Esophagus squamous epithelium (tissue), 5 donors: ENCODE results near the gene CD164. TPM values are rescaled to one million over a fixed set of nuclear protein-coding genes. Genes with fewer than 3 reads are reported as not detected.
"Not testable (repeated sequence)": the region's sequence is repeated elsewhere in the genome, so short reads cannot be mapped to it uniquely, and the experiment has no call there.

Experiments
- DNase-seq: peaks from one replicate; lab custom pipeline; 2025; lab: John Stamatoyannopoulos, UW
- H3K27ac ChIP-seq, 4 donors: fragments of 200-600 bp; sonication (generic); one replicate each; pipeline ENCODE4 v1.5.1; 2016 to 2019; ENCODE audit warnings: mild to moderate bottlenecking in 1 of 4
- H3K27me3 ChIP-seq, 4 donors: fragments of 200-600 bp; sonication (generic); 1 replicate in 3 of 4; 2 replicates in 1 of 4; pipeline versions ENCODE4 v1.5.1 to v1.6.0; 2017 to 2021; ENCODE audit warnings: antibody characterized with exemption in 1 of 4
- H3K36me3 ChIP-seq, 3 donors: fragments of 200-600 bp; sonication (generic); one replicate each; pipeline ENCODE4 v1.5.1; 2016 to 2019
- H3K4me1 ChIP-seq, 3 donors: fragments of 200-600 bp; sonication (generic); one replicate each; pipeline ENCODE4 v1.5.1; 2017 to 2019
- H3K4me3 ChIP-seq, 4 donors: fragments of 200-600 bp; sonication (generic); 1 replicate in 3 of 4; 2 replicates in 1 of 4; pipeline ENCODE4 v1.5.1; 2016 to 2019; ENCODE audit warnings: mild to moderate bottlenecking in 2 of 4, moderate library complexity in 1 of 4
- H3K9me3 ChIP-seq, 3 donors: fragments of 200-600 bp; sonication (generic); one replicate each; pipeline ENCODE4 v1.5.1; 2016 to 2019
- CTCF ChIP-seq, 6 experiments: fragments of 450-650 bp in 4 of 6; fragments of 200-600 bp in 2 of 6; sonication (generic) in 2 of 6; IDR thresholded peaks; one replicate each; pipeline ENCODE4 v1.5.1; 2016 to 2019; ENCODE audit warnings: antibody characterized with exemption in 6 of 6, mild to moderate bottlenecking in 4 of 6, moderate library complexity in 4 of 6
- POLR2A ChIP-seq, 4 donors: fragments of 450-650 bp; IDR thresholded peaks; one replicate each; pipeline ENCODE4 v1.6.1; 2017; ENCODE audit warnings: antibody characterized with exemption in 4 of 4, mild to moderate bottlenecking in 4 of 4, moderate library complexity in 3 of 4
- WGBS, 2 donors: methylation state at CpG; one replicate each; pipeline ENCODE4 v1.1.5; 2018; 5-methylcytosine and 5-hydroxymethylcytosine counted together
- intact Hi-C: fragments of 100-400 bp; cut with DNase I; formaldehyde crosslinking; loops from one replicate; pipeline ENCODE4 v1.15.0; 2022
- total RNA-seq, 4 donors: library from RNA; depleted of rRNA; stranded (reverse); fragments of >200 nt; gene quantifications; one replicate each; pipeline ENCODE4 v1.1.0, GENCODE V29; 2016
- donor health status: DM: yes; HTN: yes; CAD: no.

Gene CD164
- total RNA-seq, 4 donors from 2014 or later = 60.8 to 129 (median 97.1) TPM

GRCh38 chr6:109342506-109342905 lies 39.8 kb downstream of the CD164 start:
- intact Hi-C loops = no loop called here
- TF ChIP-seq CTCF (IDR thresholded peaks at IDR 0.05) = no peak
- TF ChIP-seq POLR2A (IDR thresholded peaks at IDR 0.05) = no peak
- no peak overlapping the region for H3K27ac ChIP-seq
- DNase-seq = no peak
- 78 to 85% methylated on average over 5 of the region's 5 CpGs for WGBS, 2 donors
- H3K36me3 ChIP-seq = no peaks in the 10 kb centered on the region
- peaks cover 0 to 10% (median 0%) of the 10 kb centered on the region in 3 donors for H3K4me1 ChIP-seq
- H3K9me3 ChIP-seq = no peaks in the 10 kb centered on the region
- no peaks in the 10 kb centered on the region for H3K27me3 ChIP-seq
- H3K4me3 ChIP-seq = no peak overlapping the region

GRCh38 chr6:109340811-109341210 lies 41.5 kb downstream of the CD164 start:
- WGBS, 2 donors = 74 to 95% methylated on average over 4 of the region's 4 CpGs
- intact Hi-C loops = no loop called here
- Histone ChIP-seq H3K27me3 (no peaks in the 10 kb centered on the region), H3K4me1 (peaks cover 0 to 21% (median 3%) of the 10 kb centered on the region in 3 donors), H3K4me3 (no peak overlapping the region), H3K9me3 (no peaks in the 10 kb centered on the region), H3K36me3 (no peaks in the 10 kb centered on the region), H3K27ac (no peak overlapping the region)
- DNase-seq = no peak
- TF ChIP-seq POLR2A (IDR thresholded peaks at IDR 0.05) (no peak), CTCF (IDR thresholded peaks at IDR 0.05) (no peak)

- Histone ChIP-seq H3K36me3 (no peaks in the 10 kb centered on the region), H3K4me1 (peaks cover 0 to 21% (median 3%) of the 10 kb centered on the region in 3 donors), H3K9me3 (no peaks in the 10 kb centered on the region), H3K4me3 (no peak overlapping the region), H3K27ac (no peak overlapping the region), H3K27me3 (no peaks in the 10 kb centered on the region)
- DNase-seq = no peak
- WGBS, 2 donors = 81 to 85% methylated on average over 2 of the region's 2 CpGs
- intact Hi-C loops = no loop called here
- TF ChIP-seq POLR2A (IDR thresholded peaks at IDR 0.05) = no peak
- no peak for TF ChIP-seq CTCF (IDR thresholded peaks at IDR 0.05)
These were observed 42.2 kb downstream of the CD164 start for GRCh38 chr6:109339906-109340678.

- no peaks in the 10 kb centered on the region for H3K9me3 ChIP-seq
- no peak for TF ChIP-seq POLR2A (IDR thresholded peaks at IDR 0.05)
- no peak for TF ChIP-seq CTCF (IDR thresholded peaks at IDR 0.05)
- no peaks in the 10 kb centered on the region for H3K36me3 ChIP-seq
- H3K4me1 ChIP-seq = peaks cover 0 to 11% (median 3%) of the 10 kb centered on the region in 3 donors
- DNase-seq = no peak
- no peak overlapping the region for H3K27ac ChIP-seq
- no peaks in the 10 kb centered on the region for H3K27me3 ChIP-seq
- intact Hi-C loops = no loop called here
- 20 to 25% methylated on average over 3 of the region's 3 CpGs for WGBS, 2 donors
- H3K4me3 ChIP-seq = no peak overlapping the region
These were observed 45.9 kb downstream of the CD164 start for GRCh38 chr6:109336221-109336961.

GRCh38 chr6:109333870-109334269 lies 48.4 kb downstream of the CD164 start:
- H3K27ac ChIP-seq, H3K36me3 ChIP-seq, H3K4me3 ChIP-seq, H3K27me3 ChIP-seq, H3K9me3 ChIP-seq, intact Hi-C loops, DNase-seq: not testable (repeated sequence)
- peaks cover 0 to 11% (median 3%) of the 10 kb centered on the region in 3 donors for H3K4me1 ChIP-seq
- 75 to 93% methylated on average over 1 of the region's 1 CpG for WGBS, 2 donors
